Measurements from ENCODE around the gene NAB2. TPM values are rescaled to one million over a fixed set of nuclear protein-coding genes. Genes with fewer than 3 reads are reported as not detected.

Gene NAB2
- total and polyA plus RNA-seq, 10 donors, result 9.0 to 25.0 (median 17.4) TPM

DNA sequence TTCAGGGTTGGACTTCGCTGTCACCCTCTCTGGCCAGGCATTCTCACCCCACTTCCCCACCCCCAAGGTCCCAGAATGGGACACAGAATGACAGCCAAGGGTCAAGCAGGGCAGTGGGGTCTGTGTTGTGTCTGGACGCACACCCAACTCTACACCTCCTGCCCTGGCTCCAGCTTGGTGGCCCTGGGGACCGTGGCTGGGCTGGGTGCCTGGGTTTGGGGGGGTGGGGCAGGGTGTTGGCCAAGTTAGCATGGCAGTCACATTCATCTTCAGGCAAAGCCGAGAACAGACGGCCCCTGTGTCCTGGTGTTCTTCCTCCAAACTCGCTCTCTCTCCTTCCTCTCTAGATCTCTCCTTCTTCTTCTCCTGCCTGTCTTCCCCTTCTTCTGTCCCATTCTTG is 45.0 kb downstream of the NAB2 start:
- H3K9me3 ChIP-seq, result no peaks in the 10 kb centered on the region
- peak overlapping the region in 5 of 8 donors; percentile 45 to 90 (median 59) for H3K27ac ChIP-seq
- TF ChIP-seq CTCF (IDR thresholded peaks at IDR 0.05 in 8 of 11, conservative IDR thresholded peaks at IDR 0.05 in 3 of 11), result no peak
- TF ChIP-seq POLR2A (IDR thresholded peaks at IDR 0.05), result no peak
- TF ChIP-seq POLR2AphosphoS5 (IDR thresholded peaks at IDR 0.05), result no peak
- peaks cover 0 to 16% (median 6%) of the 10 kb centered on the region in 7 donors for H3K27me3 ChIP-seq (replicated peaks in 1 of 7)
- peaks cover 10 to 99% (median 45%) of the 10 kb centered on the region in 6 donors for H3K4me1 ChIP-seq
- WGBS, 5 donors, result 61 to 73% (median 69%) methylated on average over 6 of the region's 6 CpGs
- H3K4me3 ChIP-seq, result no peak overlapping the region
- DNase-seq, result peak; percentile 42
- intact Hi-C loops (cut with DNase I; ENCODE audit: low total_unique reads), result no loop called here
- no peaks in the 10 kb centered on the region for H3K36me3 ChIP-seq

GRCh38 chr12:57134949-57135348 is 46.0 kb downstream of the NAB2 start:
- intact Hi-C loops (cut with DNase I; ENCODE audit: low total_unique reads), result no loop called here
- DNase-seq, result peak; percentile 37

DNA sequence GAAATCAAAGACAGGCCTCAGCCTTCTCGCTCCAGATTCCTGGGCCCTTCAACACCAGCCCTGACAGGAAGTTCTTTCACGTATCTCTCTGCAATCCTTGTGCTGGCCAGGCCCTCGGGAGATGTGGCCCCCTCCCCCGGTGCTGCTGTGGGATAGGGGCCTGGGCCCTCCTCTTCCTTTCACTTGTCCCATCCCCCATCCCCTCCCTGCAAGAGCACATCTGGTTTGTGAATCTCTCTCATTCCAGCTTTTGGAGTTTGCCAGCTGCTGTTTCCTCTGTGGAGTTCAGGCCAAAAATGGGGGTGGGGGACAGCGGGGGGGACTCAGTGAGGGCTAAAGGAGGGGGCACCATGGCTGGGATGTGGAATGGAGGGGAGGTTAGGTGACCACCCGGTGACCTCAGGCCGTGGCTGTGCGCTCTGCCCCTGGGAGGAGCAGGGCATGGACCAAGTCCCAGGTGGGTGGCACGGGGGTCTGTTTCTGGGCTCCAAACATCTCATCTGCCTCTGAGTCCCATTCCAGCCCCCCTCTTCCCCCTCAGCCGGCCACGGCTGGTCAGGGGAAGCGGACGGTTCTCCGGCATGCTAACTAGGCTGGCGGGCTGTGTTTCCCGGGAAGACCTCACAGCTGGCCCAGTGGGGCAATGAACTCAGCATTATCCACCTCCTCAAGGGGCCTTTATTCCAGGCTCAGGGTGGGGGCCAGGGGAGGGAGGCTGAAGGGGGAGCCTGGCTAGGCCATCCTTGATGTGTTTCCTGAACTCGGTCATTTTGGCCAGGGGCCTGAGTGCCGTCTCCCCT is 46.8 kb downstream of the NAB2 start:
- Histone ChIP-seq H3K9me3 (no peaks in the 10 kb centered on the region), H3K27me3 (replicated peaks in 1 of 7) (peaks cover 0 to under 1% (median 0%) of the 10 kb centered on the region in 7 donors), H3K4me1 (peaks cover 10 to 93% (median 44%) of the 10 kb centered on the region in 6 donors), H3K4me3 (no peak overlapping the region), H3K27ac (peak overlapping the region in 5 of 8 donors; percentile 8 to 87 (median 45)), H3K36me3 (peaks cover 0 to 13% (median 0%) of the 10 kb centered on the region in 6 donors)
- WGBS, 5 donors, result 42 to 72% (median 67%) methylated on average over 11 to 18 of the region's 18 CpGs
- peak; percentile 60 for DNase-seq
- no peak for TF ChIP-seq POLR2A (IDR thresholded peaks at IDR 0.05)
- TF ChIP-seq CTCF (IDR thresholded peaks at IDR 0.05 in 8 of 11, conservative IDR thresholded peaks at IDR 0.05 in 3 of 11), result no peak
- no peak for TF ChIP-seq POLR2AphosphoS5 (IDR thresholded peaks at IDR 0.05)
- intact Hi-C loops (cut with DNase I; ENCODE audit: low total_unique reads), result no loop called here

More at GRCh38 chr12:57134949-57135348, 46.0 kb downstream of the NAB2 start:
- H3K27ac ChIP-seq, result peak overlapping the region in 5 of 8 donors; percentile 14 to 87 (median 45)
- peaks cover 0 to 5% (median 0%) of the 10 kb centered on the region in 6 donors for H3K36me3 ChIP-seq
- no peaks in the 10 kb centered on the region for H3K9me3 ChIP-seq
- H3K4me3 ChIP-seq, result no peak overlapping the region
- TF ChIP-seq POLR2AphosphoS5 (IDR thresholded peaks at IDR 0.05) (no peak), CTCF (IDR thresholded peaks at IDR 0.05 in 8 of 11, conservative IDR thresholded peaks at IDR 0.05 in 3 of 11) (no peak), POLR2A (IDR thresholded peaks at IDR 0.05) (no peak)
- peaks cover 10 to 99% (median 46%) of the 10 kb centered on the region in 6 donors for H3K4me1 ChIP-seq
- peaks cover 0 to 8% (median 0%) of the 10 kb centered on the region in 7 donors for H3K27me3 ChIP-seq (replicated peaks in 1 of 7)
- 83 to 92% (median 90%) methylated on average over 9 of the region's 9 CpGs for WGBS, 5 donors

All from spleen (tissue), 11 donors.